Natural killer cell (primary cell): ENCODE measurements around the gene MVK. TPM values are rescaled to one million over a fixed set of nuclear protein-coding genes. Genes with fewer than 3 reads are reported as not detected.

Experiments
- ATAC-seq, 3 donors: fragments of 150-1000 bp in 2 of 3; fragments of 200-7000 bp in 1 of 3; cut with Tn5 transposase; 1 replicate in 1 of 3; 2 replicates in 2 of 3; pipeline ENCODE4 v1.10.0; 2021; ENCODE audit warnings: mild to moderate bottlenecking in 2 of 3, moderate library complexity in 2 of 3
- DNase-seq, 2 donors: peaks; one replicate each; pipeline versions ENCODE4 v3.0.0 to v3.0.0-alpha.2; 2013 to 2021; ENCODE audit warnings: mixed read lengths in 1 of 2
- H3K27ac ChIP-seq: one replicate; pipeline ENCODE4 v1.5.1; 2013; ENCODE audit warnings: mild to moderate bottlenecking, low read length
- H3K27me3 ChIP-seq: one replicate; pipeline ENCODE4 v1.6.1; 2013; ENCODE audit warnings: low read length; ENCODE audit not compliant: control insufficient read depth, insufficient read depth
- H3K36me3 ChIP-seq: one replicate; pipeline ENCODE4 v1.6.1; 2013; ENCODE audit warnings: low read length; ENCODE audit not compliant: control insufficient read depth, insufficient read depth
- H3K4me1 ChIP-seq: one replicate; pipeline ENCODE4 v1.6.1; 2013; ENCODE audit warnings: low read length; ENCODE audit not compliant: control insufficient read depth, insufficient read depth
- H3K4me3 ChIP-seq: one replicate; pipeline ENCODE4 v1.5.1; 2013; ENCODE audit warnings: low read length
- H3K9me3 ChIP-seq: one replicate; pipeline ENCODE4 v1.6.1; 2013; ENCODE audit warnings: low read length; ENCODE audit not compliant: control insufficient read depth, insufficient read depth
- H3K27ac Mint-ChIP-seq, 2 donors: one replicate each; pipeline ENCODE4 v1.8.0; 2022; ENCODE audit warnings: mild to moderate bottlenecking in 2 of 2, mixed read lengths in 2 of 2, moderate library complexity in 1 of 2
- H3K27me3 Mint-ChIP-seq, 2 donors: one replicate each; pipeline ENCODE4 v1.8.0; 2022; ENCODE audit warnings: low read depth in 2 of 2, mixed read lengths in 2 of 2
- H3K36me3 Mint-ChIP-seq: one replicate; pipeline ENCODE4 v1.8.0; 2022; ENCODE audit warnings: mixed read lengths
- H3K4me1 Mint-ChIP-seq, 2 donors: one replicate each; pipeline ENCODE4 v1.8.0; 2022; ENCODE audit warnings: mixed read lengths in 2 of 2
- H3K4me3 Mint-ChIP-seq: one replicate; pipeline ENCODE4 v1.8.0; 2022; ENCODE audit warnings: mild to moderate bottlenecking, moderate library complexity, mixed read lengths
- H3K9me3 Mint-ChIP-seq, 2 donors: one replicate each; pipeline ENCODE4 v1.8.0; 2022; ENCODE audit warnings: mixed read lengths in 2 of 2
- whole genome bisulfite sequencing: methylation state at CpG from one replicate; pipeline ENCODE4 v1.1.7; 2013; ENCODE audit warnings: missing lambda C conversion rate; ENCODE audit not compliant: insufficient coverage; 5-methylcytosine and 5-hydroxymethylcytosine counted together
- intact Hi-C: fragments of 100-400 bp; cut with micrococcal nuclease; formaldehyde crosslinking; loops from one replicate; pipeline ENCODE4 v1.14.2; 2022
- total RNA-seq, 4 donors: library from RNA; stranded (reverse); fragments of 120-200 nt in 1 of 4; gene quantifications; one replicate each; pipeline versions ENCODE4 v1.2.3 to v1.2.4, GENCODE V29; 2013 to 2022
- TF ChIP-seq, protein P1 (sequence below): fragments of 200-600 bp; IDR thresholded peaks from one replicate; pipeline ENCODE4 v1.8.0; 2022; ENCODE audit warnings: antibody characterized with exemption

The MVK gene
- total RNA-seq, 3 donors from 2014 or later (not counting 1 experiment from before 2014, with no cell fraction given), result 9.4 to 16.6 (median 16.2) TPM

GRCh38 chr12:109621901-109622364, 48.3 kb downstream of the MVK start:
- H3K27me3 ChIP-seq, result no peaks in the 10 kb centered on the region
- no peaks in the 10 kb centered on the region for H3K9me3 Mint-ChIP-seq
- no peaks in the 10 kb centered on the region for H3K36me3 Mint-ChIP-seq
- no peak overlapping the region for H3K27ac Mint-ChIP-seq
- no peak overlapping the region for H3K4me3 Mint-ChIP-seq
- 32% methylated on average over 20 of the region's 22 CpGs for WGBS
- no peaks in the 10 kb centered on the region for H3K4me1 ChIP-seq
- H3K27me3 Mint-ChIP-seq, result peaks cover 22 to 29% of the 10 kb centered on the region in 2 donors
- DNase-seq (no peak), ATAC-seq (no peak)
- H3K27ac ChIP-seq, result no peak overlapping the region
- TF ChIP-seq, protein P1, sequence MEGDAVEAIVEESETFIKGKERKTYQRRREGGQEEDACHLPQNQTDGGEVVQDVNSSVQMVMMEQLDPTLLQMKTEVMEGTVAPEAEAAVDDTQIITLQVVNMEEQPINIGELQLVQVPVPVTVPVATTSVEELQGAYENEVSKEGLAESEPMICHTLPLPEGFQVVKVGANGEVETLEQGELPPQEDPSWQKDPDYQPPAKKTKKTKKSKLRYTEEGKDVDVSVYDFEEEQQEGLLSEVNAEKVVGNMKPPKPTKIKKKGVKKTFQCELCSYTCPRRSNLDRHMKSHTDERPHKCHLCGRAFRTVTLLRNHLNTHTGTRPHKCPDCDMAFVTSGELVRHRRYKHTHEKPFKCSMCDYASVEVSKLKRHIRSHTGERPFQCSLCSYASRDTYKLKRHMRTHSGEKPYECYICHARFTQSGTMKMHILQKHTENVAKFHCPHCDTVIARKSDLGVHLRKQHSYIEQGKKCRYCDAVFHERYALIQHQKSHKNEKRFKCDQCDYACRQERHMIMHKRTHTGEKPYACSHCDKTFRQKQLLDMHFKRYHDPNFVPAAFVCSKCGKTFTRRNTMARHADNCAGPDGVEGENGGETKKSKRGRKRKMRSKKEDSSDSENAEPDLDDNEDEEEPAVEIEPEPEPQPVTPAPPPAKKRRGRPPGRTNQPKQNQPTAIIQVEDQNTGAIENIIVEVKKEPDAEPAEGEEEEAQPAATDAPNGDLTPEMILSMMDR, result no peak
- no peaks in the 10 kb centered on the region for H3K36me3 ChIP-seq
- no peaks in the 10 kb centered on the region for H3K9me3 ChIP-seq
- H3K4me1 Mint-ChIP-seq, result peaks cover 0 to 6% of the 10 kb centered on the region in 2 donors
- intact Hi-C loops, result no loop called here
- no peak overlapping the region for H3K4me3 ChIP-seq

DNA sequence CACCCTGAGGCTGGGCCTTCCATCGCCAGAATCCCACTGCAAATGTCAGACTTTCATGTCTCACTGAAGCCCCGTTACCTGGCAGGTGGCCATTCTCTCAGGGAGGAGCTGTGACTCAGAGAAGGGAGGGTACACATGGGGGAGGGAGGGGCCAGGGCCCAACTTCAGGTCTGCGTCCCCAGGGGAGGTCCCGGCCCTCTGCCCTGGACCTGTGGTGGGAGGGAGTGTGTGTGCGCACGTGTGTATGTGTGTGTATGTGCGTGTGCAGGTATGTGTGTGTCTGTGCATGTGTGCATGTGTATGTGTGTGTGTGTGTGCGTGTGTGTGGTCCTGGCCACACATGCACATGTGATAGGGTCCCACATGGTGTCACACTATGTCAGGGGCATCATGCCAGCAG, 50.9 kb downstream of the MVK start:
- H3K4me1 ChIP-seq, result no peaks in the 10 kb centered on the region
- H3K9me3 ChIP-seq, result no peaks in the 10 kb centered on the region
- 93% methylated on average over 8 of the region's 8 CpGs for WGBS
- TF ChIP-seq, protein P1, result no peak
- peaks cover 0 to 6% of the 10 kb centered on the region in 2 donors for H3K4me1 Mint-ChIP-seq
- H3K27ac Mint-ChIP-seq, result no peak overlapping the region
- H3K4me3 ChIP-seq, result no peak overlapping the region
- peaks cover 22 to 26% of the 10 kb centered on the region in 2 donors for H3K27me3 Mint-ChIP-seq
- intact Hi-C loops, result no loop called here
- ATAC-seq, result no peak
- H3K27me3 ChIP-seq, result no peaks in the 10 kb centered on the region
- no peak for DNase-seq
- H3K9me3 Mint-ChIP-seq, result no peaks in the 10 kb centered on the region
- H3K36me3 ChIP-seq, result no peaks in the 10 kb centered on the region
- H3K36me3 Mint-ChIP-seq, result no peaks in the 10 kb centered on the region
- no peak overlapping the region for H3K27ac ChIP-seq
- no peak overlapping the region for H3K4me3 Mint-ChIP-seq

DNA sequence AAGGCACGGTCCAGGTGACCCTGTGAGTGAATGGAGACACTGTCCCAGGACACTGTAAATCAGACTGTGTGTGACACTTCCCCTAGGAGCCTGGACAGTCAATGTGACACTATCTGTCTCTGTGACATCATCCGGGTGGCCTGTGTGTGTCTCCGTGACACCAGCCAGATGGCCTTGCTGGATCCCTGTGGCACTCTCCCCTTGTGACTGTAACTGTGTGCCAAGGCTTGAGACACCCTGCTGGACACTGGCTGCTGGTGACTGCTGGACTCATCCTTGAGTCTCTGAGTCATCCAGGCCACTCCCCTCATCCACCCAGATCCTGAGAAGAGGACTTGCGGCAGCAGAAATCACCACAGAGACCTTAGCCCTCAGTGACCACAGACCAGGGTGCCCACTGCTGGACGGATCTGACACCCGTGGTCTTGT, 51.6 kb downstream of the MVK start:
- Histone ChIP-seq H3K4me3 (no peak overlapping the region), H3K4me1 (no peaks in the 10 kb centered on the region), H3K27me3 (no peaks in the 10 kb centered on the region), H3K27ac (no peak overlapping the region), H3K36me3 (no peaks in the 10 kb centered on the region), H3K9me3 (no peaks in the 10 kb centered on the region)
- 92% methylated on average over 6 of the region's 6 CpGs for WGBS
- Mint-ChIP-seq H3K9me3 (no peaks in the 10 kb centered on the region), H3K27ac (no peak overlapping the region), H3K4me3 (no peak overlapping the region), H3K27me3 (peaks cover 15 to 26% of the 10 kb centered on the region in 2 donors), H3K36me3 (no peaks in the 10 kb centered on the region), H3K4me1 (peaks cover 0 to 6% of the 10 kb centered on the region in 2 donors)
- ATAC-seq (no peak), DNase-seq (no peak)
- TF ChIP-seq, protein P1, result no peak
- intact Hi-C loops, result no loop called here

DNA sequence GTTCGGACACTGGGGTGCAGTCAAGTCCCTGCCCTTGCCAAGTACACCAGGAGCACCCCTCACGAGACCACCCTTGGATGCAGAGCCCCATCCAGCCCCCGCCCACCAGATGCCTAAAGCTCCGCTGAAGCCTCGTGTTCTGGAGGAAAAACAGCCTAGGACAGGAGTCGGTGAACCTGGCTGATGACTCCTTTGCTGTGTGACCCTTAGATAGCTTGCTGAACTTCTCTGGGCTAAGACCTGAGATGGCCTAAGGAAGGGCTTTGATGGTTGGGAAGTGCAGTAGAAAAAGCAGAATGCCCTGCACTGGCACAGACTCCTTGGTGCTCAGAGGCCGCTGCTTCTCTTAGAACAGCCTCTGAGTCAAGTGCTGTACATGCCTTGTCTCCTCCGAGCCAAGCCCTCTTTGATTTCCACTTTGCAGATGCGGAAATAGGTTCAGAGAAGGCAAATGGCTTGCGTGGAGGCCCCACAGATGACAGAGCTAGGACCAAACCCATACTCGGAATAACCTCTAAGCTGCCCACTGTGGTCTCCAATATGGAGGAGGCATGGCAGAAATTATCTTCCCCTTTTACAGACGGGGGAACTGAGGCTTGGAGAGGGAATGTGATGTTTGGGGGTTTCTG, 52.3 kb downstream of the MVK start:
- 87% methylated on average over 11 of the region's 12 CpGs for WGBS
- TF ChIP-seq, protein P1, result no peak
- peaks cover 0 to 6% of the 10 kb centered on the region in 2 donors for H3K4me1 Mint-ChIP-seq
- DNase-seq, result no peak
- Histone ChIP-seq H3K9me3 (no peaks in the 10 kb centered on the region), H3K4me1 (no peaks in the 10 kb centered on the region), H3K4me3 (no peak overlapping the region), H3K27ac (no peak overlapping the region), H3K27me3 (no peaks in the 10 kb centered on the region), H3K36me3 (no peaks in the 10 kb centered on the region)
- H3K9me3 Mint-ChIP-seq, result no peaks in the 10 kb centered on the region
- no peak for ATAC-seq
- intact Hi-C loops, result no loop called here
- H3K36me3 Mint-ChIP-seq, result no peaks in the 10 kb centered on the region
- no peak overlapping the region for H3K4me3 Mint-ChIP-seq
- no peak overlapping the region for H3K27ac Mint-ChIP-seq
- peaks cover 12 to 27% of the 10 kb centered on the region in 2 donors for H3K27me3 Mint-ChIP-seq
